Measurements from ENCODE around the gene RNF113B.

DNA sequence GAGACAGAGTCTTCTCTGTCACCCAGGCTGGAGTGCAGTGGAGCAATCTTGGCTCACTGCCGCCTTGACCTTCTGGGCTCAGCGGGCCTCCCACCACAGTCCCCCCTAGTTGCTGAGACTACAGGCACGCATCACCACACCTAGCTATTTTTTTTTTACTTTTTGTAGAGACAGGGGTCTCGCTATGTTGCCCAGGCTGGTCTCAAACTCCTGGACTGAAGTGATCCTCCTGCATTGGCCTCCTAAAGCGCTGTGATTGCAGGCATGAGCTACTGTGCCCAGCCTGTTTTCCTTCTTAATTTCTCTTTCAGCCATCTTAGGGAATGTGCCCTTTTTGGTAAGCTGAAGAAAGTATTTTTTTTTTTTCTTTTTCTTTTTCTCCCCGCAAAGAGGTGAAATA lies 42.6 kb upstream of the RNF113B start:
- no peak for TF ChIP-seq POLR2AphosphoS5 (IDR thresholded peaks at IDR 0.05; ENCODE audit: low read depth)
- TF ChIP-seq, protein P1, sequence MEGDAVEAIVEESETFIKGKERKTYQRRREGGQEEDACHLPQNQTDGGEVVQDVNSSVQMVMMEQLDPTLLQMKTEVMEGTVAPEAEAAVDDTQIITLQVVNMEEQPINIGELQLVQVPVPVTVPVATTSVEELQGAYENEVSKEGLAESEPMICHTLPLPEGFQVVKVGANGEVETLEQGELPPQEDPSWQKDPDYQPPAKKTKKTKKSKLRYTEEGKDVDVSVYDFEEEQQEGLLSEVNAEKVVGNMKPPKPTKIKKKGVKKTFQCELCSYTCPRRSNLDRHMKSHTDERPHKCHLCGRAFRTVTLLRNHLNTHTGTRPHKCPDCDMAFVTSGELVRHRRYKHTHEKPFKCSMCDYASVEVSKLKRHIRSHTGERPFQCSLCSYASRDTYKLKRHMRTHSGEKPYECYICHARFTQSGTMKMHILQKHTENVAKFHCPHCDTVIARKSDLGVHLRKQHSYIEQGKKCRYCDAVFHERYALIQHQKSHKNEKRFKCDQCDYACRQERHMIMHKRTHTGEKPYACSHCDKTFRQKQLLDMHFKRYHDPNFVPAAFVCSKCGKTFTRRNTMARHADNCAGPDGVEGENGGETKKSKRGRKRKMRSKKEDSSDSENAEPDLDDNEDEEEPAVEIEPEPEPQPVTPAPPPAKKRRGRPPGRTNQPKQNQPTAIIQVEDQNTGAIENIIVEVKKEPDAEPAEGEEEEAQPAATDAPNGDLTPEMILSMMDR (IDR thresholded peaks at IDR 0.05; ENCODE audit: insufficient read depth, low read length) = no peak
- TF ChIP-seq, protein P2, sequence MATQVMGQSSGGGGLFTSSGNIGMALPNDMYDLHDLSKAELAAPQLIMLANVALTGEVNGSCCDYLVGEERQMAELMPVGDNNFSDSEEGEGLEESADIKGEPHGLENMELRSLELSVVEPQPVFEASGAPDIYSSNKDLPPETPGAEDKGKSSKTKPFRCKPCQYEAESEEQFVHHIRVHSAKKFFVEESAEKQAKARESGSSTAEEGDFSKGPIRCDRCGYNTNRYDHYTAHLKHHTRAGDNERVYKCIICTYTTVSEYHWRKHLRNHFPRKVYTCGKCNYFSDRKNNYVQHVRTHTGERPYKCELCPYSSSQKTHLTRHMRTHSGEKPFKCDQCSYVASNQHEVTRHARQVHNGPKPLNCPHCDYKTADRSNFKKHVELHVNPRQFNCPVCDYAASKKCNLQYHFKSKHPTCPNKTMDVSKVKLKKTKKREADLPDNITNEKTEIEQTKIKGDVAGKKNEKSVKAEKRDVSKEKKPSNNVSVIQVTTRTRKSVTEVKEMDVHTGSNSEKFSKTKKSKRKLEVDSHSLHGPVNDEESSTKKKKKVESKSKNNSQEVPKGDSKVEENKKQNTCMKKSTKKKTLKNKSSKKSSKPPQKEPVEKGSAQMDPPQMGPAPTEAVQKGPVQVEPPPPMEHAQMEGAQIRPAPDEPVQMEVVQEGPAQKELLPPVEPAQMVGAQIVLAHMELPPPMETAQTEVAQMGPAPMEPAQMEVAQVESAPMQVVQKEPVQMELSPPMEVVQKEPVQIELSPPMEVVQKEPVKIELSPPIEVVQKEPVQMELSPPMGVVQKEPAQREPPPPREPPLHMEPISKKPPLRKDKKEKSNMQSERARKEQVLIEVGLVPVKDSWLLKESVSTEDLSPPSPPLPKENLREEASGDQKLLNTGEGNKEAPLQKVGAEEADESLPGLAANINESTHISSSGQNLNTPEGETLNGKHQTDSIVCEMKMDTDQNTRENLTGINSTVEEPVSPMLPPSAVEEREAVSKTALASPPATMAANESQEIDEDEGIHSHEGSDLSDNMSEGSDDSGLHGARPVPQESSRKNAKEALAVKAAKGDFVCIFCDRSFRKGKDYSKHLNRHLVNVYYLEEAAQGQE (IDR thresholded peaks at IDR 0.05; ENCODE audit: insufficient replicate concordance, low read depth) = no peak

All from HL-60 (cell line).